D341Med (cell line): ENCODE measurements around the gene CCDC122.
"Not testable (repeated sequence)": the region's sequence is repeated elsewhere in the genome, so short reads cannot be mapped to it uniquely, and the experiment has no call there.

Experiments used
- DNase-seq: peaks from one replicate; pipeline ENCODE4 v3.0.0; 2012; ENCODE audit warnings: low spot score

CCDC122 gene

DNA sequence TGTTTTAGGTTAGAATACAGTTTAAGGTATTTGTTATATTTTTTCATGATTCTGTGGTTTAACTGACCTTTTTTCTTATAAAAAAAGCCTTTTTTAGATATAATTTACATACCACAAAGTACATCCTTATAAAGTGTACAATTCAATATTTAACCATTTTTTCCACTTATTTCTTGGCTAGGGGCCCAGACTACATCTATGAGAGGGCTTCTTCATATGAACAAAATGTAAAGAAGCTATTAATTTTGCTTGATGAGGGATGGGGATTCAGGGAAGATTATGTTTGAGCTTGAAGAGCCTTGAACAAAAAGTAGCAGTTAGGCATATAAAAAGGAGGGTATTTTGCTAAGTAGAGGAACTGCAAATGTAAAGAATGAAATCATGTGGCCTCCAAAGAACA lies 2.2 kb downstream of the CCDC122 start:
- no peak for DNase-seq

DNA sequence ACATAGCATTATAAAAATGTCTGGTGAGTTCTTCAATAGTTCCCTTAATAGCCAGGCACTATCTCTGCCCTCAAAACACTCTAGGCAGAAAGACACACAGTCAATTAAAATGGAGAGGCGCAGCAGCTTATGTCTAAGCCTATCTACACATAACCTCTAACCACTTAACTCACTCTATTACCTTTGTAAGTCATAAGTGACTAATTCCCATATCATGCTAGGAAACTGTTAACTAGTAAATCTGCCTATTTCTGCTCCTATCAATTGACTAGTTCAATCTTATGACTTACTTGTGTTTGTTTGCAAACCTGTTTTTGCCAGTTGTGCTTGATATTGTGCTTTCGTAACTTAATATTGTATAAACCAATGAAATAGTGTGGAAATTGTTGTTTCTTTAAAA lies 3.2 kb downstream of the CCDC122 start:
- no peak for DNase-seq

DNA sequence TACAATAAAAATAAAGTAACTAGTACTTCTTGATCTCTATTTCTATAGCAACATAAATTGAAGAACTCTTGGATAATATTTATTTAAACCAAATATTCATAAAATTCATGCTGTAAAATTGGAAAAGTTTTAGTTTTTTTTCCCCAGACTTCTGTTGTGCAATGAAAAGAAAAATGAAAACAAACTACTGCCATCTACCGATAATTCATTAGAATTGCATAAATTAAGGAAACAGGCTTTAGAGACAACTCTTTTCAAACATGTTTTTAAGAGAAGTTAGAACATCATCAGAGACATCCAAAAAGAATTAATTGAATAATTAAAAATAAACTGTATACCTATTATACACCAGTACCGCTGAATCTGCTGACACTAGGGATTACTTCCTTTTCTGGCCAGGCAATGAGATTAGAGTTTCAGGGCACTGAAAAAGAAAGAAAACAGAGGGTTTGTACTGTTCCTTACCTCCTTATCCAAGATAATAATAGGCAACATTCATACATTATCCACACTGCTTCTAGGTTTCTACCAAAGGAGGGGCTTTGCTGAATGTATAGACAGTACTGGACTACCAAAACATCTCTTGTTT lies 4.9 kb downstream of the CCDC122 start:
- DNase-seq: no peak

DNA sequence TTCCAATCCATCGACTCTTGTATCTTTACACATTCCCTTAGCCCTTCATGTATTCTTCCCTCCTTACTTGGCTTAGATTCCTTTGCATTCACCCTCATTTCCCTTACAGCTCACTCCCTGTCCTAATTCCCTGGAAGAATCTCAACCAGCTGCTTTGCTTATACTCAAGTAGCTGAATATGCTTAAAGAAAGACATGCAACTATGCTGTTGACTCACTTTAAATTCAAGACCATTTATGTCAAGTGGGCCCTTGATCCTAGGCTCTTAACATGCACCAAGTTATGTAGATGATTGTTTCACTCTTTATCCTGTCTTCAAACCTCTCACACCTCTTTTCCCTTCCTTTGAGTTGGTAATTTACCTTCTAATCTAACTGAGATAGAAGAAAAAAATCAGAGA lies 7.4 kb downstream of the CCDC122 start:
- no peak for DNase-seq

DNA sequence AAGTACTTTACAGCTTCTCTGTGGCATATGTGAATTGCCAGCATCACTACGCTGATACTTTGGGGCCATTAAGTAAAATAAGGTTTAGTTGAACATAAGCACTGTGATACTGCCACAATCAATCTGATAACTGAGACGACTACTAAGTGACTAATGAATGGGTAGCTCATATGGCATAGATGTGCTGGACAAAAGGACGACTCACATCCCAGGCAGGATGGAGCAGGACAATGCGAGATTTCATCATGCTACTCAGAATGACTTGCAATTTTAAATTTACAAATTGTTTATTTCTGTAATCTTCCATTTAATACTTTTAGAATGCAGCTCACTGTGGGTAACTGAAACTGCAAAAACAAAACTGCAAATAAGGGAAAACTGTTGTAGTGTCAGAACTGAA lies 13.6 kb downstream of the CCDC122 start:
- DNase-seq: no peak

DNA sequence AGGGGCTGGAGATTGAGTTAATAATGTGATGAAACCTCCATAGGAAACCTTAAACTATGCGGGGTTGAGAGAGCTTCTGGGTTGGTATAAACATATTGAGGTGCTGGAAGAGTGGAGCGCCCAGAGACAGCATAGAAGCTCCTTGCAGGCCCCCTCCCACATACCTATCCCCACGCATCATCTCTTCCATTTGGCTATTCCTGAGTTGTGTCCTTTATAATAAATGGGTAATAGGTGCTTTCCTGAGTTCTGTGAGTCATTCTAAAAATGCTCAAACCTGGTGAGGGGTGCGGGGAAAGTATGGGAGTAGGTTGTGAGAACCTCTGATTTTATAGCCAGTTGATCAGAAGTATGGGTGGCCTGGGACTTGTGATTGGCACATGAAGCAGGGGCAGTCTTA lies 14.6 kb downstream of the CCDC122 start:
- DNase-seq: no peak

DNA sequence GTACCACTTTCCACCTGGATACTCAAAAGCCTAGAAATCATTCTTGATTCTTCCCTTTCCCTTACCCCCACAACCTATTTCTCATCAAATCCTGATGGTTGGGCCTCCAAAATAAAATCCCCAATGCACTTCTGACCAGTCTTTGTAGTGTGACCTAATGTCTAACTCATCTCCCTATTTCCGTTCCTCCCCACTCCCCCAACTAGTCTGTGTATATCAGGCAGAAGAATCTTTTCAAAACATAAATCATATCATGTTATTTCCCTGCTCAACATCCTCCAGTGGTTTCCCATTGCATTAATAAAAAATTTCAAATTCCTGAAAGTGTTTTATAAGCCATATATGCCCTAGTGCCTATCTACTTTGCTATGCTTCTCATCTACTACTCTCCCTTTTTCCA lies 17.7 kb downstream of the CCDC122 start:
- DNase-seq: no peak

DNA sequence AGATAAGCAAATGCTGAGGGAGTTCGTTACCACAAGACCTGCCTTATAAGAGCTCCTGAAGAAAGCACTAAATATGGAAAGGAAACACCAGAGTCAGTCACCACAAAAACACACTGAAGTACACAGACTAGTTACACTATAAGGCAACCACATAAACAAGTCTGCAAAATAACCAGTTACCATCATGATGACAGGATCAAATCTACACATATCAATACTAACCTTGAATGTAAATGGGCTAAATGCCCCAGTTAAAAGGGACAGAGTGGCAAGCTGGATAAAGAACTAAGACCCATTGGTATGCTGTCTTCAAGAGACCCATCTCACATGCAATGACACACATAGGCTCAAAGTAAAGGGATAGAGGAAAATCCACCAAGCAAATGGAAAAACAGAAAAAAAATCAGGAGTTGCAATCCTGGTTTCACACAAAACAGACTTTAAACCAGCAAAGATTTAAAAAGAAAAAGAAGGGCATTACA lies 26.6 kb downstream of the CCDC122 start:
- DNase-seq: no peak

DNA sequence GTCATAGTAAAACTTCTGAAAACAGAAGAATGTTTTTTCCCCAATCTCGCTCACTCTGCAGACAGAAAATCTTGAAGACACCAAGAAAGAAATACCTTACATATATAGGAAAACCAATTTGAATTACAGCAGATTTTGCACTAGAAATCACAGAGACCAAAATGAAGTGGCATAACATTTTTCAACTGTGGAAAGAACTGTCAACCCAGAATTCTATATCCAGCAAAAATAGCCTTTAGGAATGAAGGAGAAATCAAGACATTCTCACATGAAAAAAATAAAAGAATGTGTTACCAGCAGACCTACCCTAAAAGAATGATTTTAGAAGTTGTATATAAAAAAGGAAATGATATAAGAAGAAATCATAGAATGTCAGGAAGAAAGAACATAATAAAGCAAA lies 28.7 kb downstream of the CCDC122 start:
- no peak for DNase-seq

DNA sequence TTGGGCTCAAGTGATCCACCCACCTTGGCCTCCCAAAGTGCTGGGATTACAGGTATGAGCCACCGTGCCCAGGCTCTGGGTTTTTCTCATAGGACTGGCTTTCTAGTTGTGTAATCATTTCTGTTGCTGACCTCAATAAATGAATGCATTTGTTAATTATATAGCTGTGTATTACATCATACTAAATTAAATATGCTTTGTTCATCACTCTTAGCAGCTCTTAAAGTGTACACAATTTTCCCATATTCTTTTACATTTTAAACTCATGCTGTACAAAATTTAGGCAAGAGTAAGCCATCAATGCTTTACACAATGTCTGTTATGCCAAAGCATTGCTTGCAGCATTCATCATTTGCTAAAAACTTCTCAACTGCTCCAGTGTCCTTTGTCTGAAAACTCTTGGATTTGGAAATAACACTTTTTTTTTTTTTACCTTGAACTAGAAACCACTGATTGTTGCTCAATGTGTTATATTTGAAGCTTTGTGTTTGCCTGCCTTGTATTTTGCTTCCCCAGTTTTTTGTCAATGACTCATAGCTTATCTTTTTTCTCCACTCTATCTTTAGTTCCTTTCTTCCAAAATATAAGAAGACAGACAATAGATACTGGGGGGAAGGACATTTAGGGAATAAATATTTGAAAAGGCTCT lies 31.4 kb downstream of the CCDC122 start:
- DNase-seq: no peak

DNA sequence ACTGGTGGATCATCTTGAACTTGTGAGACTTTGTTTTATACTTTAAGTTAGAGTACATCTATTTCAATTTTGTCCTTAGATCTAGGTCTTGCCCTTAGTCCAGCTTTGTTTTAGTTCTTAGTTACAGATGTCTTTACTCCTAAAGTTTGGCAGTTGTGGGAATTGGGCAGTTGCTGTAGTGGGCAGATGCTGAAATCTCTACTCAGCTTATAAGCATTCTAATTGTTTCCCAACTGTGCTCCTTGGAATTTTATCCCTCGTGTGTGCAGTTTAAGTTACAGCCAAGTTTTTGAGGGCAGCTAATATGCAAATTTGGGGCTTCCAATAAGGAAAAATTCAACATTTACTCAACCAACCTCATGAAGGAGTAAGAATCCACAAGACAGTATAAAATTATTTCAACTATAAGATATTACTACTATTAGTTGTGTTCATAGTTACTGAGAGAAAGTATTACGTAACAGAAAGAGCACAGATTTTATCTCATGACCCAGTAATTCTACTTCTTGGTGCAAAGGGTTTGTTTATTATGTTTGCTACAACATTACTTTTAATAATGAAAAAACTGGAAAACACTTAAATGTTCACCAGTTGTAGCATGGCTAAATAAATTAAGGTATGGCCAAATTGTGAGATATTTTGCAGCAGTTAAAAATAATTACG lies 32.9 kb downstream of the CCDC122 start:
- no peak for DNase-seq

DNA sequence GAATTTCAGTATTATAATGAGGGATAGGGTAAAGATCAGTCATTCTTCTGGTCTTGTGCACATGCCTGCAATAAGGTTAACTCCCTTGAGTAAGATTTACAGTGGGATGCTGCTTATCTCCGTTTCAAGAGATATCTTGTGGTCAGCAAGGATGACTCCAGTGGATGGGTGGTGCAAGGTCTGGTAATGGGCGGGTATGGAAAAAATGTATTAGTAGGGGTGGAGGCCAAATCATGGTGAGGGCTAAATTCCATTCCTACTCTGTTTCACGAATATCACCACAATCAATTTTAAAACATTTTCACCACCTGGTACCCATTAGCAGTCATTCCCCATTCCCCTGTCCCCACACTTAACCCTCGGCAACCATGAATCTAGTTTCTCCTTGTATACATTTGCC lies 40.6 kb downstream of the CCDC122 start:
- DNase-seq: no peak

DNA sequence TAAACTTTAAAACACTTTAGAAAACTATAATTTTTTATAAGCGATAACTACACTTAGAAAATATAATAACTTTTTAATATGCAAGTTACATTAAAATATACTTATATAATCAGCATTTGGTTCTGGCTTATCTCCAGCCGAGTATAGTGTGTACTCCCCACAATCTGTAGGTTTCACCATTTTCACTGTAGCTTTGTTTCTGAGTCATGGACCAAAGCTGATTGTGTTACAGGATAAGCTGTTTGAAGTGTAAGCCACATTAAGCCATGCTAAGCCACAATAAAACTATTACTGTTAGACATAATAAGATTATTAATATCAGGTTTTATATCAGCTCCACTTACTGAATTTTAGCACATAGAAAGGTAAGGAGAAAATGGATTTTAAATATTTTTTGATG lies 43.8 kb downstream of the CCDC122 start:
- peak; percentile 44 for DNase-seq

DNA sequence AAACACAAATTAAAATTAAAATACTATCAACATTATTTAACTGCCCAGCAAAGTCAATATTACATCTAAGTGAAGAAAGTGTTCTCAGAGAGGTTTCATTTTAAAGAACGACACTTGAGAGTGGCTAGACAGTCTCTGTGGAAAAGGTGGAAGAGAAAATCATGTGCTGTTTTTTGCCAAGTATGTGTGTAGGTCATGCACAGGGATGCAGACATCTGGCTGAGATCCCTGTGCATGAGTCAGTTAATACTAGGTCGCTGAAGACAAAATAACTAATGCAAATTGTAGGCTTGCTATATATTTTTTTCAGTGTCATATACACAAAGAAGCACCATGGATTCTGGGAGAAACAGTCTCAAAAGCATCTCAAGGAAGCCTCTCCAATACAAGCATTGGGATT lies 48.5 kb downstream of the CCDC122 start:
- DNase-seq: no peak

DNA sequence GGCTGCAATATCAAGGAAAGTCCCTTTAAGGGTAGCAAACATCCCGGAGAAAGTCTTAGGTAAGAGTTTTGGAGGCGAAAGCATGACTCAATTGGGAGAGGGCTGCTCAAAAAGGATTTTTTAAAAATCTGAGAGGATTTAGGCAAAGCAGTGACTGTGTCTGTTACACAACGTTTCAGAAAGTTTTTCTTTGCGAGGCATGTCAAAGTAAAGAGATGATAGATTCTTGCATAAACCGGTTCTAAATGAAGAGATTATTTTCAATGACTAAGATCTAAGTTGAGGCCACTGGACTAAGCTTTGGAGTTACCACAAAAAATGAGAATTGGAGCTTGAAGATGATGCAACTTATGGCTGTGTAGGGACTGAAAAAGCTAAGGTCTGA lies 49.1 kb downstream of the CCDC122 start:
- DNase-seq: no peak

DNA sequence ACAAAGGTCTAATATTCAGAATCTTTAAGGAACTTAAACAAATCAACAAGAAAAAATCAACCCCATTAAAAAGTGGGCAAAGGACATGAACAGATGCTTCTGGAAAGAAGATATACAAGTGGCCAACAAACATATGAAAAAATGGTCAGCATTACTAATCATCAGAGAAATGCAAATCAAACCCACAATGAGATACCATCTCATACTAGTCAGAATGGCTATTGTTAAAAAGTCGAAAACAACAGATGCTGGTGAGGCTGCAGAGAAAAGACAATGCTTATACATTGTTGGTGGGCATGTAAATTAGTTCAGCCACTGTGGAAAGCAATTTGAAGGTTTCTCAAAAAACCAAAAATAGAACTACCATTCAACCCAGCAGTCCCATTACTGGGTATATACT lies 54.9 kb downstream of the CCDC122 start:
- DNase-seq: not testable (repeated sequence)

DNA sequence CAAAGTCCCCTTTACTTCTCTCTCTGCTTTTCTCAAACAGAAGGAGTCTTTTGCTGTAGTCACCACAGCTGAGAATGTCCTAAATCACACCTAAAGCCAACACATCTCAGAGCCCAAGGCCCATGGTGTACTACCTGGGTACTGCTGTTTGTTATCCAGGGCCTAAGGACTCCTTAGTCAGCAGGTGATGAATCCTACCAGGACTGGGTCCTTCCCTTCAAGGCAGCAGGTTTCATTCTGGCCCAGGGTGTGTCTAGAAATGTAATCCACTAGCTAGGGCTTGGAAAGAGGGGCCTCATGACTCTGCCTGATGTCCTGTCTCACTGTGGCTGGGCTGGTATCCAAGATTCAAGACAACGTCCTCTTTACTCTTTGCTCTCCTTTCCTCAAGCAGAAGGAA lies 56.6 kb downstream of the CCDC122 start:
- no peak for DNase-seq

DNA sequence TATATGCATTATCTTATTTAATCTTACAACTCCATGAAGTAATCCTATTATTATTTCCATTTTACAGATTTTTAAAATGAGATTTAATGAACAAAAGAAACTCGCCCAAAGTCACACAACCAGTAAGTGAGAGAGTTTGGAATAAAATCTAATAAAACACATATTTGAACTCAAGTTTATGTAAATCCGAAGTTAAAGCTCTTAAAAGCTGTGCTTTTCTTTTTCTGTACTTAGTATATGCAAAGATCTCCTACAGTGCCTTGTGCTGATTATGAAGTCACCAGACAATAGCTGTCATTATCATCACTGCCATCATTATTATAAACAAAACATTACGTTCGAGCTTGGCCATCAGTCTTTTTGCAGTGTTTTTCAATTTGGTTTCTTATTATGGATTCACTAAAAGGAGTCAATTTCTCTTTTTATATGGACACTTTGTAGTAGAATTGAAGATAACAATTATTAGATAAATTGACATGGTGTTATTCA lies 63.1 kb downstream of the CCDC122 start:
- no peak for DNase-seq

DNA sequence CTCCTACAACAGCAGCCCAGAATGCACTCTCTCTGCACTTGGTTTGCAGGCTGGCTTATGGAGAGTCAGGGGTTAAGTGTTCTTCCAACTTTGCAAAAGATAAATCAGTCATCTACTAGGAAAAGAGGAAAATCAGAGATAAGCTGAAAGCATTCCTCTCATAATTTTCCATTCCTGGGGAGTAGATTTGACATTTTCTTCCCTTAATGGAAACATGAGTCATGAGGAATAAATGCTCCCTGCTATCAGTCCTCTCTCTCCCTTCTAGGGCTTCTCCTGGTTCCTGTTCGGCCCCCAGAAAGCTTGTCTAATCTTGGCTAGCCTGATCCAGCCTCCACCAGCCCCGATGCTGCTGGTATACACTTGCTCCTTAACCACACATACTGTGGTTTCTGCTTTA lies 64.3 kb downstream of the CCDC122 start:
- DNase-seq: no peak

DNA sequence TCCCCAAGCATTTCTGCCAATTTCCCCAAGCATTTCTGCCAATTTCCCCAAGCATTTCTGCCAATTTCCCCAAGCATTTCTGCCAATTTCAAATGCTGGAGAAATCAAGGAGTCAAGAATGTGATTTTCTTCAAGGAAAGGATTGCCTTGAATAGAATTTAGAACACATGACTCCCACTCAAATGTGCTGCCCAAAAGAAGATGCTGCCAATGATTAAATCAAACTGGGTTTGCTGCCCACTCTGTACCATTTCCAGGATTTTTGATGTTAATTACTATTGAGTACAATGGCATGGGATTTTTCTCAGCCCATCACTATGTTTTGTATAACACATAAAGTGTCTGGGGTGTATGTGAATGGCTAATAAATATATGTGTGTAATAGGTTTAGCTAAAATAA lies 70.9 kb downstream of the CCDC122 start:
- DNase-seq: no peak

DNA sequence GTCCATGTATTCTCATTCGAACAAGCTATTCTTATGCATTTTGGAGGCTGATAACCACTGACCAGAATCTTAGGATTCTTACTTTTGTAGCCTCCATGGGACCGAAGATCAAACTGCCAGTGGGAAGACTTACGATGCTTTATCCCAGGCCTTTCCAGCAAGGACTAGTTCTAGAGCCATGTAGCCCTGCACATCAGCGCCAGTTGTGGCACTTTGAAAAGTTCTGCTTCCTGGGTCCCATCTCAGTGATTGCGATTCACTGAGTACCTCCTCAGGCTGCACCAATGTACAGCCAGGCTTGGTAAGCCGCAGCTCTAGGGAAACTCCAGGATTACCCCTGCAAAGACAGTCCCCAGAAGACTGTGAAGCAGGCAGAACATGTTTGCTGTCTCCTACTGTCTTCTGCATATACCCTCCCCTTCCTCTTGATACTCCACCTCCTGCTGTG lies 73.8 kb downstream of the CCDC122 start:
- no peak for DNase-seq

DNA sequence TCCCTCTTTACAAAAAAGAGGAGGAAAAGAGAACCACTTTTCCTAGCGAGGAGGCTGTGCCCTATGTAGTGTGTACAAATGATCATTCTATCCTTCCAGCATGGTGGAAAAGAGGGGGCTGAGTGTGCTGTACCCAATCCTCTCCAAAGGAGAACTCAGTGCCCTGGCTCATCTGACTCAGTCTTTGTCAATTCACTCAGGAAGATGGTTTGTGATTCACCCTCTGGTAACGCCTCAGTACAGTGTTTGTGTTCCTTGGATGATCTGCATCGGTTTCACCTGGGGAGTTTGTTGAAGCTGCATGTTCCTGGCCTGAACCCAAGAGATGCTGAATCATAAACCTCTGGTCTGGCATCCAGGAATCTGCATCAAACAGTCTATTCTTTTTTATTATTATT lies 74.5 kb downstream of the CCDC122 start:
- no peak for DNase-seq

DNA sequence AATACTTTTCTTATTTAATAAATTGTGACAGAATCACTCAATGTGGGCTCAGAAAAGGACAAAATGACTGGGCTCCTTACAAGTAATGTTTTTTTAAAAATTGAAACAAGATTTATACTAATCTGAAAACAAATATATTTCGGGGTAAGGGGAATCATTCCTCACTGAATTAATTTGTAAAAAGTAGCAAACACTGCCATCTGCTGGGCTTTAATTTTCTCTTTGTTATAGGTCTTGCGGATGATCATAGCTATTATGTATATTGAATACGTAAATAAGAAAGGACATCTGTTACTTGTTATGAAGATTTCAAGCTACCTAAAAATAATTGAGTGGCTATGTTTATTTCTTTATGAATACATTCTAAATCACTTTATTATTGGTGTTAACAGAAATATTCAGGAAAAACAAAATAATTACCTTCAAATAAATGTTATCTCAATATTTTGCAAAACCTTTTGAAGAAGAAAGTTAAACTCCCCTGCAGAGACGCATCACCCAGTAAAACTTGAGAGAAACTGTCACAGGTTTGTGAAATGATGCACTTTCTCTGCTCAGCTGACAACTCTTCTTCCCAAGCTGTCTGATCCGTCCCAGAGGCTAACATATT lies 75.0 kb downstream of the CCDC122 start:
- DNase-seq: no peak
